ENCODE measurements around the gene UNC5CL. TPM values are rescaled to one million over a fixed set of nuclear protein-coding genes. Genes with fewer than 3 reads are reported as not detected.
A peak's percentile ranks its signal among the peaks of the same experiment; 100 is the strongest.

The UNC5CL gene
- total and polyA plus RNA-seq, 2 donors (not counting 1 experiment from before 2014, with no cell fraction given): 0.01 to 0.17 TPM

GRCh38 chr6:41023114-41023513 is 15.9 kb downstream of the UNC5CL start:
- DNase-seq (ENCODE audit: low read depth in 2 of 2): no peak
- Histone ChIP-seq H4K20me1 (ENCODE audit: control insufficient read depth, extremely low read depth, insufficient read depth, low read length) (no peaks in the 10 kb centered on the region), H3K79me2 (ENCODE audit: control insufficient read depth, insufficient read depth, low read length) (no peaks in the 10 kb centered on the region), H2AFZ (ENCODE audit: low read length) (no peak overlapping the region), H3K9ac (ENCODE audit: insufficient read depth, low read length) (no peak overlapping the region), H3K36me3 (ENCODE audit: control insufficient read depth, insufficient read depth, low read length) (no peaks in the 10 kb centered on the region), H3K9me3 (ENCODE audit: control insufficient read depth, insufficient read depth, low read depth, low read length) (no peaks in the 10 kb centered on the region), H3K4me2 (ENCODE audit: extremely low read depth, insufficient read depth, low read length) (no peak overlapping the region), H3K4me3 (replicated peaks in 1 of 4; ENCODE audit: control extremely low read depth in 1 of 4, insufficient read depth in 1 of 4, low read depth in 3 of 4, low read length in 4 of 4) (no peak overlapping the region), H3K27me3 (ENCODE audit: control insufficient read depth, insufficient read depth, low read length) (no peaks in the 10 kb centered on the region), H3K4me1 (ENCODE audit: control insufficient read depth, extremely low read depth, insufficient read depth, low read length) (peaks cover 2% of the 10 kb centered on the region), H3K27ac (ENCODE audit: insufficient read depth, low read length) (no peak overlapping the region)
- TF ChIP-seq EZH2 (IDR thresholded peaks at IDR 0.05; ENCODE audit: low read length, missing control alignments): no peak
- TF ChIP-seq CTCF (conservative IDR thresholded peaks at IDR 0.05 in 1 of 2, IDR thresholded peaks at IDR 0.05 in 1 of 2; ENCODE audit: low read depth in 1 of 2, low read length in 2 of 2): no peak

- DNase-seq (ENCODE audit: low read depth in 2 of 2): peak; percentile 9 to 14
- Histone ChIP-seq H2AFZ (ENCODE audit: low read length) (no peak overlapping the region), H3K9ac (ENCODE audit: insufficient read depth, low read length) (no peak overlapping the region), H3K4me3 (replicated peaks in 1 of 4; ENCODE audit: control extremely low read depth in 1 of 4, insufficient read depth in 1 of 4, low read depth in 3 of 4, low read length in 4 of 4) (no peak overlapping the region), H3K27ac (ENCODE audit: insufficient read depth, low read length) (no peak overlapping the region), H3K4me1 (ENCODE audit: control insufficient read depth, extremely low read depth, insufficient read depth, low read length) (no peaks in the 10 kb centered on the region), H3K9me3 (ENCODE audit: control insufficient read depth, insufficient read depth, low read depth, low read length) (no peaks in the 10 kb centered on the region), H3K27me3 (ENCODE audit: control insufficient read depth, insufficient read depth, low read length) (no peaks in the 10 kb centered on the region), H3K79me2 (ENCODE audit: control insufficient read depth, insufficient read depth, low read length) (no peaks in the 10 kb centered on the region), H3K4me2 (ENCODE audit: extremely low read depth, insufficient read depth, low read length) (no peak overlapping the region), H3K36me3 (ENCODE audit: control insufficient read depth, insufficient read depth, low read length) (no peaks in the 10 kb centered on the region), H4K20me1 (ENCODE audit: control insufficient read depth, extremely low read depth, insufficient read depth, low read length) (no peaks in the 10 kb centered on the region)
- TF ChIP-seq EZH2 (IDR thresholded peaks at IDR 0.05; ENCODE audit: low read length, missing control alignments): no peak
- no peak for TF ChIP-seq CTCF (conservative IDR thresholded peaks at IDR 0.05 in 1 of 2, IDR thresholded peaks at IDR 0.05 in 1 of 2; ENCODE audit: low read depth in 1 of 2, low read length in 2 of 2)
Observed at GRCh38 chr6:41022294-41022693, 16.7 kb downstream of the UNC5CL start.

- H3K36me3 ChIP-seq (ENCODE audit: control insufficient read depth, insufficient read depth, low read length): no peaks in the 10 kb centered on the region
- no peak overlapping the region for H3K4me3 ChIP-seq (replicated peaks in 1 of 4; ENCODE audit: control extremely low read depth in 1 of 4, insufficient read depth in 1 of 4, low read depth in 3 of 4, low read length in 4 of 4)
- H4K20me1 ChIP-seq (ENCODE audit: control insufficient read depth, extremely low read depth, insufficient read depth, low read length): no peaks in the 10 kb centered on the region
- no peaks in the 10 kb centered on the region for H3K79me2 ChIP-seq (ENCODE audit: control insufficient read depth, insufficient read depth, low read length)
- DNase-seq (ENCODE audit: low read depth in 2 of 2): peak; percentile 10 to 74
- TF ChIP-seq CTCF (conservative IDR thresholded peaks at IDR 0.05 in 1 of 2, IDR thresholded peaks at IDR 0.05 in 1 of 2; ENCODE audit: low read depth in 1 of 2, low read length in 2 of 2) (no peak), EZH2 (IDR thresholded peaks at IDR 0.05; ENCODE audit: low read length, missing control alignments) (no peak)
- no peak overlapping the region for H3K27ac ChIP-seq (ENCODE audit: insufficient read depth, low read length)
- H3K9me3 ChIP-seq (ENCODE audit: control insufficient read depth, insufficient read depth, low read depth, low read length): no peaks in the 10 kb centered on the region
- no peak overlapping the region for H3K4me2 ChIP-seq (ENCODE audit: extremely low read depth, insufficient read depth, low read length)
- no peaks in the 10 kb centered on the region for H3K4me1 ChIP-seq (ENCODE audit: control insufficient read depth, extremely low read depth, insufficient read depth, low read length)
- H2AFZ ChIP-seq (ENCODE audit: low read length): no peak overlapping the region
- H3K27me3 ChIP-seq (ENCODE audit: control insufficient read depth, insufficient read depth, low read length): no peaks in the 10 kb centered on the region
- no peak overlapping the region for H3K9ac ChIP-seq (ENCODE audit: insufficient read depth, low read length)
Observed at GRCh38 chr6:41021832-41022231, 17.2 kb downstream of the UNC5CL start.

All from fibroblast of lung (primary cell).